HFFc6 (cell line): ENCODE results near the gene KCNE1. TPM values are rescaled to one million over a fixed set of nuclear protein-coding genes. Genes with fewer than 3 reads are reported as not detected.

Source experiments
- total RNA-seq, 6 experiments: library from RNA; stranded (reverse); fragmentation: NEBNext Ultra II Directional; extraction: Animal tissue kit (Norgen Biotek cat#: 25700); gene quantifications; 2 replicates in 1 of 6; 3 replicates in 5 of 6; pipeline ENCODE4 v1.2.3, GENCODE V29; 2021

Gene KCNE1
- total RNA-seq, 6 experiments from 2014 or later = 0.71 to 1.3 (median 0.85) TPM

Other genes starting within 250 kb of the KCNE1 start
- gene KCNE2, start 148.2 kb downstream of the KCNE1 start, total RNA-seq = not detected
- 10 to 100 TPM in 3 of 6 experiments, 1 to 10 TPM in 3; 3.1 to 18.6 (median 10.2) TPM for gene SMIM11, start 136.7 kb downstream of the KCNE1 start, total RNA-seq
- gene SMIM34, start 88.3 kb downstream of the KCNE1 start, total RNA-seq = not detected
- 10 to 100 TPM; 60.8 to 87.2 (median 66.1) TPM for gene RCAN1, start 102.9 kb upstream of the KCNE1 start, total RNA-seq
- not detected for gene CLIC6, start 156.8 kb upstream of the KCNE1 start, total RNA-seq